Activated T-helper 17 cell treated with anti-CD3 and anti-CD28 coated beads, Interleukin-2, amount 50 U/mL, for 72 hours (primary cell): ENCODE measurements around the gene CENATAC. TPM values are rescaled to one million over a fixed set of nuclear protein-coding genes. Genes with fewer than 3 reads are reported as not detected.
A peak's percentile ranks its signal among the peaks of the same experiment; 100 is the strongest.
"Not testable (repeated sequence)": the region's sequence is repeated elsewhere in the genome, so short reads cannot be mapped to it uniquely, and the experiment has no call there.

ENCODE experiments used
- ATAC-seq: fragments of 150-1000 bp; cut with Tn5 transposase; replicated peaks from 2 replicates; pipeline ENCODE4 v1.10.0; 2021; ENCODE audit warnings: mild to moderate bottlenecking, moderate library complexity
- H3K27ac Mint-ChIP-seq: one replicate; pipeline ENCODE4 v1.8.0; 2022; ENCODE audit warnings: mixed read lengths
- H3K27me3 Mint-ChIP-seq: one replicate; pipeline ENCODE4 v1.8.0; 2022; ENCODE audit warnings: mixed read lengths
- H3K36me3 Mint-ChIP-seq: one replicate; pipeline ENCODE4 v1.8.0; 2022; ENCODE audit warnings: low read depth, mild to moderate bottlenecking, mixed read lengths
- H3K4me1 Mint-ChIP-seq: one replicate; pipeline ENCODE4 v1.8.0; 2022; ENCODE audit warnings: mixed read lengths
- H3K4me3 Mint-ChIP-seq: one replicate; pipeline ENCODE4 v1.8.0; 2022; ENCODE audit warnings: mild to moderate bottlenecking, mixed read lengths
- H3K9me3 Mint-ChIP-seq: one replicate; pipeline ENCODE4 v1.8.0; 2022; ENCODE audit warnings: mixed read lengths
- total RNA-seq, 2 donors: library from RNA; stranded (reverse); gene quantifications; one replicate each; pipeline ENCODE4 v1.2.3, GENCODE V29; 2022

The CENATAC gene
- 10 to 100 TPM; 38.9 to 44.8 TPM for total RNA-seq

DNA sequence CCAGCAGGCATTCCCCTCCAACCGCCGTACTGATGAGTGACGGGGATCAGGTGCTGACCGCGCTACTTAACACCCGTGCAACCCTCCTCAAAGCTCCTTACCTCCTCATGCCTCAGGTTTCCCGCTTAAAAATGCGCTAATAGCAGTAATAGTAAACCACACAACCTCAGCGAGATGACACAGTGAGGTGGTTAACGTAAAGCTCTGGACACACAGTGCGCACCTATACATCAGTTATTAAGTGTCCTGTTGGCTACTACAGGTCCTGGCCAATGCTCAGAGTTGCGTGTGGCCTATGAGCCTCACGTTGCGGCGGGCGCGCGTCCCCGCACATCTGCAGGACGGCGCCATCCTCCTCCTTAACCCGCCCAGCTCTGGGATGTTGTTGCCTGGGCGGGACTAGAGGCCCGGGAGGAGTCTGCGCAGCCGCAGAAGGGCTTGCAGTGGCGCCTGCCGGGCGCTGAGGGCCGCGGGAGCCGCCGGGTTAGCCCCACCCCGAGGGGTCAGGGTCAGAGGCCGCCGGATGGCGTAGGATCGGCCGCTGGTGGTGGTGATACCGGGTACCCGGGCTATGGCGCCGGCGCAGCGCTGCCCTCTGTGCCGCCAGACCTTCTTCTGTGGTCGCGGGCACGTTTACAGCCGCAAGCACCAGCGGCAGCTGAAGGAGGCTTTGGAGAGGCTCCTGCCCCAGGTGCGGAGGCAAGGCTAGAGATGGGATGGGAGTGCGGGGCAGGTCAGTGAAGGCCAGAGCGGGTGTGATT is at the start of gene CENATAC:
Gene CENATAC (plus strand): TSS at position 512 of the 761 bp plus-strand sequence. CDS start 60 bp downstream, at position 572.
- H3K9me3 Mint-ChIP-seq = no peaks in the 10 kb centered on the region
- H3K4me1 Mint-ChIP-seq = peaks cover 10% of the 10 kb centered on the region
- H3K27me3 Mint-ChIP-seq = no peaks in the 10 kb centered on the region
- H3K4me3 Mint-ChIP-seq = peak within 1 kb of the TSS; percentile 88
- peaks cover 67% of the 10 kb centered on the region for H3K36me3 Mint-ChIP-seq
- peak within 1 kb of the TSS; percentile 85 for H3K27ac Mint-ChIP-seq
- ATAC-seq = peak; percentile 97

GRCh38 chr11:118953265-118953664 is 44.7 kb upstream of the CENATAC start:
- no peak for ATAC-seq
- Mint-ChIP-seq H3K27me3 (peaks cover 3% of the 10 kb centered on the region), H3K27ac (no peak overlapping the region), H3K9me3 (no peaks in the 10 kb centered on the region), H3K4me3 (no peak overlapping the region), H3K36me3 (no peaks in the 10 kb centered on the region), H3K4me1 (no peaks in the 10 kb centered on the region)

GRCh38 chr11:118953976-118954375 is 44.0 kb upstream of the CENATAC start:
- not testable (repeated sequence) for H3K27me3 Mint-ChIP-seq, H3K9me3 Mint-ChIP-seq, H3K4me3 Mint-ChIP-seq, ATAC-seq, H3K36me3 Mint-ChIP-seq, H3K4me1 Mint-ChIP-seq, H3K27ac Mint-ChIP-seq

DNA sequence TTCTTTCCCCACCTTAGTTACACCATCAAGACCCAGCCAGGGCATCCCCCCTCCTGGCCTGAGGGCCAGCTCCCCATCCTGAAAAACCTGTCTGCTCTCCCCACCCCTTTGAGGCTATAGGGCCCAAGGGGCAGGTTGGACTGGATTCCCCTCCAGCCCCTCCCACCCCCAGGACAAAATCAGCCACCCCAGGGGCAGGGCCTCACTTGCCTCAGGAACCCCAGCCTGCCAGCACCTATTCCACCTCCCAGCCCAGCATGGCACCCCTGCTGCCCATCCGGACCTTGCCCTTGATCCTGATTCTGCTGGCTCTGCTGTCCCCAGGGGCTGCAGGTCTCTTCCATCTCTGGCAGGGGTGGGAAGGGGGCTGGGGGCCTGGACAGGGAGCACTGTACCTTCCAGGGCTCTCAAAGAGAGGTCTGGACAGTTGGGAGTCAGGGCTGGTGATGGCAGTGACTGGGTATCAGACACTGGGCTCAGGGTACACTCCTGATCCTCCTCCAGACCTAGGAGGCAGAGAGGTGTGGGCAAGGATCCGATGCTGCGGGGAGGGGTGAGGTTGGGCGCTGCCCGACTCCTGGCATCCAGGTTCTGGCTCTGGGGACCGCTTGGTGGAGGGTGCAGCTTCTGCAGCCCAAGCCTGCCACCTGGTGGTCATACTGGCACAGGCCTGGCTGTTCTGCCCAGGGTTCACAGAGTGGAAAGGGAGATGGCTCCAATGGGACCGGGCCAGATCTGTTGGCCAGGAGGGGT is 41.7 kb upstream of the CENATAC start, which contains the start of gene UPK2:
Gene UPK2 (plus strand): TSS at position 205 of the 753 bp plus-strand sequence. CDS start 53 bp downstream, at position 258.
- Mint-ChIP-seq H3K27me3 (peaks cover under 1% of the 10 kb centered on the region), H3K9me3 (no peaks in the 10 kb centered on the region), H3K27ac (peak within 1 kb of the TSS; percentile 50), H3K4me1 (no peaks in the 10 kb centered on the region), H3K36me3 (no peaks in the 10 kb centered on the region), H3K4me3 (no peak within 1 kb of the TSS)
- ATAC-seq = peak; percentile 99

DNA sequence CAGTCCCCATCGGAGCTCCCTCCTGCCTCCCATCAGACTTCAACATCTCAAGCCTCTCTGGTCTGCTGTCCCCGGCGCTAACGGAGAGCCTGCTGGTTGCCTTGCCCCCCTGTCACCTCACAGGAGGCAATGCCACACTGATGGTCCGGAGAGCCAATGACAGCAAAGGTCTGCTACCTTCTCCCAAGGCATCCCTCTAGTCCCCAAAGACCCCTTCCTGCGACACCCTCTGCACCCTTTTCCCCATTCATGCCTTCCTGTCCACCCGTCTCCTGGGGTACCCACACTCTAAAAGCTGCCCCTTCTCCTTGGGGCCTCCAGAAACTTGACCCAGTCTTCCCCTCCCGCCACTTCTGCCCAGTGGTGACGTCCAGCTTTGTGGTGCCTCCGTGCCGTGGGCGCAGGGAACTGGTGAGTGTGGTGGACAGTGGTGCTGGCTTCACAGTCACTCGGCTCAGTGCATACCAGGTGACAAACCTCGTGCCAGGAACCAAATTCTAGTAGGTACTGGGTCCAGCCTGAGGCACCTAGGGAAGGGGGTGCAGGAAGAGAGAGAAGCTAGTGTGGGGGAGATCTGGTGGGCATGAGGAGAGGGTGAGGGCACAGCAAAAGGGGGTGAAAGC is 41.0 kb upstream of the CENATAC start:
- no peak overlapping the region for H3K27ac Mint-ChIP-seq
- no peaks in the 10 kb centered on the region for H3K4me1 Mint-ChIP-seq
- no peaks in the 10 kb centered on the region for H3K9me3 Mint-ChIP-seq
- no peaks in the 10 kb centered on the region for H3K36me3 Mint-ChIP-seq
- ATAC-seq = no peak
- no peaks in the 10 kb centered on the region for H3K27me3 Mint-ChIP-seq
- H3K4me3 Mint-ChIP-seq = no peak overlapping the region

- Mint-ChIP-seq H3K27ac (no peak overlapping the region), H3K9me3 (no peaks in the 10 kb centered on the region), H3K36me3 (no peaks in the 10 kb centered on the region), H3K4me1 (no peaks in the 10 kb centered on the region), H3K27me3 (no peaks in the 10 kb centered on the region), H3K4me3 (no peak overlapping the region)
- ATAC-seq = no peak
These were observed 40.4 kb upstream of the CENATAC start for GRCh38 chr11:118957549-118957948.

- Mint-ChIP-seq H3K27me3 (no peaks in the 10 kb centered on the region), H3K4me1 (no peaks in the 10 kb centered on the region), H3K27ac (no peak overlapping the region), H3K9me3 (no peaks in the 10 kb centered on the region), H3K36me3 (no peaks in the 10 kb centered on the region), H3K4me3 (no peak overlapping the region)
- no peak for ATAC-seq
These were observed 40.0 kb upstream of the CENATAC start for GRCh38 chr11:118957968-118958367.

DNA sequence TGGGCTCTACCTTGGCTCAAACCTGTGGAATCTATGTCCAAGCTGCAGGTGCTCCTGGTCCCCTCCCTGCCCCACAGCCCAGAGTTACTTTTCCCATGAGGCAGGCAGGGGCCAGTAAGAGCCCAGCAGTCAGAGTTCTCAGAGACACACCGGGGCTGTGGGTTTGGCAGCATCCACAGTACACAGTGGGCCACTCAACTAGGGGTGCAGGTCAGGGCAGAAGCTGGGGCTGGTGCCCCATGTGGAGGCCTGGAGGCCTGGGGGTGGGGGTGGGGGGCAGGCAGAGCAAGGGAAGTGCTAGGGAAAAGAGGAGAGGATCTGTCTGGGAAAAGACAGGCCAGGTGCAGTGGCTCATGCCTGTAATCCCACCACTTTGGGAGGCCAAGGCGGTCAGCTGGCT is 39.4 kb upstream of the CENATAC start:
- H3K4me3 Mint-ChIP-seq = no peak overlapping the region
- H3K9me3 Mint-ChIP-seq = no peaks in the 10 kb centered on the region
- no peak overlapping the region for H3K27ac Mint-ChIP-seq
- no peak for ATAC-seq
- H3K27me3 Mint-ChIP-seq = no peaks in the 10 kb centered on the region
- no peaks in the 10 kb centered on the region for H3K4me1 Mint-ChIP-seq
- H3K36me3 Mint-ChIP-seq = no peaks in the 10 kb centered on the region

- H3K36me3 Mint-ChIP-seq = no peaks in the 10 kb centered on the region
- H3K9me3 Mint-ChIP-seq = no peaks in the 10 kb centered on the region
- no peaks in the 10 kb centered on the region for H3K4me1 Mint-ChIP-seq
- no peaks in the 10 kb centered on the region for H3K27me3 Mint-ChIP-seq
- H3K27ac Mint-ChIP-seq = no peak overlapping the region
- no peak for ATAC-seq
- no peak overlapping the region for H3K4me3 Mint-ChIP-seq
These were observed 36.7 kb upstream of the CENATAC start for GRCh38 chr11:118961189-118961588.

GRCh38 chr11:118961591-118961990 is 36.3 kb upstream of the CENATAC start:
- H3K9me3 Mint-ChIP-seq = no peaks in the 10 kb centered on the region
- ATAC-seq = no peak

GRCh38 chr11:118969508-118969907 is 28.4 kb upstream of the CENATAC start:
- H3K4me3 Mint-ChIP-seq, ATAC-seq, H3K27me3 Mint-ChIP-seq, H3K36me3 Mint-ChIP-seq, H3K9me3 Mint-ChIP-seq, H3K27ac Mint-ChIP-seq, H3K4me1 Mint-ChIP-seq: not testable (repeated sequence)

More at GRCh38 chr11:118961591-118961990, 36.3 kb upstream of the CENATAC start:
- Mint-ChIP-seq H3K27ac (no peak overlapping the region), H3K4me3 (no peak overlapping the region), H3K36me3 (no peaks in the 10 kb centered on the region), H3K27me3 (no peaks in the 10 kb centered on the region), H3K4me1 (no peaks in the 10 kb centered on the region)

DNA sequence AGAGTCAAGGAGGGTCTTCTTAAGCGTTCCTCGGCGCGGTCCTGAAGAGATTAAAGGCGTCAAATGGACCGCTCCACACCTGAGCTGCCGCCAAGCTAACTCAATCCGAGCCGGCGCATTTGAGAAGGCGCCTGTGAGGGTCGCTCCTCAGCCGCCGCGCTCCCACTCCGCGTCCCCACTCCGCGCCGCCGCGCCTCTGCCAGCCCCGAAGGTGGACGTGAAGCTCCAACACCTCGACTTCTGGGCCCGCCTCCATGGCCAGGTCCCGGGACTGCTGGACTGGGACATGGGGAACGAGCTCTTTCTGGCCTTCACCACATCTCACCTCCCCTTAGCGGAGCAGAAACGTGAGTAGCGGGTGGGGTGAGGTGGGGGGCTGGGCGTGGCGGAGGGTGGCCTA is 26.3 kb upstream of the CENATAC start, which contains the start of gene FOXR1:
Gene FOXR1 (plus strand): TSS at position 116 of the 400 bp plus-strand sequence. CDS start 171 bp downstream, at position 287.
- H3K27ac Mint-ChIP-seq = no peak within 1 kb of the TSS
- no peaks in the 10 kb centered on the region for H3K36me3 Mint-ChIP-seq
- H3K4me3 Mint-ChIP-seq = no peak within 1 kb of the TSS
- peaks cover 11% of the 10 kb centered on the region for H3K27me3 Mint-ChIP-seq
- no peak for ATAC-seq
- H3K4me1 Mint-ChIP-seq = no peaks in the 10 kb centered on the region
- no peaks in the 10 kb centered on the region for H3K9me3 Mint-ChIP-seq

GRCh38 chr11:118973985-118974384 is 24.0 kb upstream of the CENATAC start:
- Mint-ChIP-seq H3K4me3 (no peak overlapping the region), H3K27ac (no peak overlapping the region), H3K27me3 (peaks cover 11% of the 10 kb centered on the region), H3K36me3 (no peaks in the 10 kb centered on the region), H3K4me1 (no peaks in the 10 kb centered on the region), H3K9me3 (no peaks in the 10 kb centered on the region)
- no peak for ATAC-seq

- no peaks in the 10 kb centered on the region for H3K36me3 Mint-ChIP-seq
- H3K27me3 Mint-ChIP-seq = peaks cover 11% of the 10 kb centered on the region
- no peak overlapping the region for H3K4me3 Mint-ChIP-seq
- no peaks in the 10 kb centered on the region for H3K9me3 Mint-ChIP-seq
- ATAC-seq = no peak
- no peaks in the 10 kb centered on the region for H3K4me1 Mint-ChIP-seq
- no peak overlapping the region for H3K27ac Mint-ChIP-seq
These were observed 21.9 kb upstream of the CENATAC start for GRCh38 chr11:118975771-118976709.
